ENCODE results near the gene PAQR5.

DNA sequence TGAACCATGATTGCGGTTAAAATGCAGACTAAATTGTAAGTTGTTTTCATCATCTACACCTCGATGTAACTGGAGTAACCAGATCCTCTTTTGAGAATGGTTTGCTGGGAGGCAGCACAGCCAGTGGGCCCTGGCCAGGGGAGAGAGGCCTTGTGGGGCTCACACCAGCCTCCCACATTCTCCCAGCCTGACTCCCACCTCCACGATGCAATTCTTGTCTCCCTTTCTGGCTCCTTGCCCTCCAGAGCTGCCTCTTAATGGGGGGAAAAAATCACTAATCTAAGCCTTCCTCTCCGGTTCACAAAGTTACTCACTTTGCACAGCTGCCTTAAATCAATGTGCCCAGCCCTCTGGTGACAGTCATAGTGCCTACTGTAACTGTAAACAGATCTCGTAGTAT is 17.9 kb upstream of the PAQR5 start:
- no peak for TF ChIP-seq POLR2A (IDR thresholded peaks at IDR 0.05)
- TF ChIP-seq, protein P1, sequence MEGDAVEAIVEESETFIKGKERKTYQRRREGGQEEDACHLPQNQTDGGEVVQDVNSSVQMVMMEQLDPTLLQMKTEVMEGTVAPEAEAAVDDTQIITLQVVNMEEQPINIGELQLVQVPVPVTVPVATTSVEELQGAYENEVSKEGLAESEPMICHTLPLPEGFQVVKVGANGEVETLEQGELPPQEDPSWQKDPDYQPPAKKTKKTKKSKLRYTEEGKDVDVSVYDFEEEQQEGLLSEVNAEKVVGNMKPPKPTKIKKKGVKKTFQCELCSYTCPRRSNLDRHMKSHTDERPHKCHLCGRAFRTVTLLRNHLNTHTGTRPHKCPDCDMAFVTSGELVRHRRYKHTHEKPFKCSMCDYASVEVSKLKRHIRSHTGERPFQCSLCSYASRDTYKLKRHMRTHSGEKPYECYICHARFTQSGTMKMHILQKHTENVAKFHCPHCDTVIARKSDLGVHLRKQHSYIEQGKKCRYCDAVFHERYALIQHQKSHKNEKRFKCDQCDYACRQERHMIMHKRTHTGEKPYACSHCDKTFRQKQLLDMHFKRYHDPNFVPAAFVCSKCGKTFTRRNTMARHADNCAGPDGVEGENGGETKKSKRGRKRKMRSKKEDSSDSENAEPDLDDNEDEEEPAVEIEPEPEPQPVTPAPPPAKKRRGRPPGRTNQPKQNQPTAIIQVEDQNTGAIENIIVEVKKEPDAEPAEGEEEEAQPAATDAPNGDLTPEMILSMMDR (IDR thresholded peaks at IDR 0.05), result no peak

Data from testis (tissue), 2 donors.